ENCODE measurements around the gene JADE3.

DNA sequence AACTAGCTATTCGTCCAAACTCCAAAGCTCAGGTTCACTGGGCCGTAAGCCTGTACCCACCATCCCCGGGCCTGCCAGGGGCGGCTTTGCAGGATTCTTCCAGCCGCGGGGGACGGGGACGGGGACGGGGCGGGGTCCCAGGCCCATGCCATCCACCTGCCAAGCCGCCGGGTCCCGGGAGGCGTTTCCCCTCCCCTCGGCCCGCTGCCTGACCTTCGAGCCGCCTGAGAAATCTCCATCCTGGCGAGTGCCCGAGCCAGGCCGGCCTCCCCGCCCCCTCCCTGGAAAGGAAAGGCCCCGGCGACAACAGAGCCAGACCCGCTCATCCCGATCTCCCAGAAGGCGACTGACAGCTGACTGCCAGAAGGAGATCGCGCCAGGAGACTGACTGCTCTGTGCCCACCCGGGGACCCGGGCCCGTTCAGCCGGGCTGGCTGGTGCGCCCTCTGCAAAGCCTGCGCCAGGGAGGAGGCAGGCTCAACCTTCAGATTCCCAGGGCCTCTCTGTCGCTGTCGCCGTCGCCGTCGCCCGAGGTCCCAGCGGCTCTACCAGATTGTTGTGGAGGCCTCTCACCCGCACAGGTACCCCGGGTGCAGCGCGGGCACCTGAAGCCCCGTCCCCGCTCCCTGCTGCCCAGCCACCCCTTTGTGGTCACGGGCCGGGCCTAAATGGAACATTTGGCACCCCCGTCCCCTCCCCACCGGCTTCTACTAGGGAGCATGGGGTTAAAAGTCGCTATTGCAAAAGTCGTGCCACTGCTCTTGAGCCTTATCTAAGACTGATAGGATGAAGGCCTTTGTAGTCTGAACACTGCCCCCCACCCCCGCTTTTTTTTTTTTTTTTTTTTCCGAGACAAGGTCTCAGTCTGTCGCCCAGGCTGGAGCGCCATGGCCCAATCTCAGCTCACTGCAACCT lies 166.2 kb downstream of the JADE3 start, which contains the start of gene RGN:
- TF ChIP-seq, protein P1, sequence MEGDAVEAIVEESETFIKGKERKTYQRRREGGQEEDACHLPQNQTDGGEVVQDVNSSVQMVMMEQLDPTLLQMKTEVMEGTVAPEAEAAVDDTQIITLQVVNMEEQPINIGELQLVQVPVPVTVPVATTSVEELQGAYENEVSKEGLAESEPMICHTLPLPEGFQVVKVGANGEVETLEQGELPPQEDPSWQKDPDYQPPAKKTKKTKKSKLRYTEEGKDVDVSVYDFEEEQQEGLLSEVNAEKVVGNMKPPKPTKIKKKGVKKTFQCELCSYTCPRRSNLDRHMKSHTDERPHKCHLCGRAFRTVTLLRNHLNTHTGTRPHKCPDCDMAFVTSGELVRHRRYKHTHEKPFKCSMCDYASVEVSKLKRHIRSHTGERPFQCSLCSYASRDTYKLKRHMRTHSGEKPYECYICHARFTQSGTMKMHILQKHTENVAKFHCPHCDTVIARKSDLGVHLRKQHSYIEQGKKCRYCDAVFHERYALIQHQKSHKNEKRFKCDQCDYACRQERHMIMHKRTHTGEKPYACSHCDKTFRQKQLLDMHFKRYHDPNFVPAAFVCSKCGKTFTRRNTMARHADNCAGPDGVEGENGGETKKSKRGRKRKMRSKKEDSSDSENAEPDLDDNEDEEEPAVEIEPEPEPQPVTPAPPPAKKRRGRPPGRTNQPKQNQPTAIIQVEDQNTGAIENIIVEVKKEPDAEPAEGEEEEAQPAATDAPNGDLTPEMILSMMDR (conservative IDR thresholded peaks at IDR 0.05; ENCODE audit: low read length): no peak
- TF ChIP-seq EZH2phosphoT487 (IDR thresholded peaks at IDR 0.05; ENCODE audit: borderline replicate concordance): no peak

Data from Loucy (cell line).